ENCODE measurements around the gene LTA4H.

The LTA4H gene

DNA sequence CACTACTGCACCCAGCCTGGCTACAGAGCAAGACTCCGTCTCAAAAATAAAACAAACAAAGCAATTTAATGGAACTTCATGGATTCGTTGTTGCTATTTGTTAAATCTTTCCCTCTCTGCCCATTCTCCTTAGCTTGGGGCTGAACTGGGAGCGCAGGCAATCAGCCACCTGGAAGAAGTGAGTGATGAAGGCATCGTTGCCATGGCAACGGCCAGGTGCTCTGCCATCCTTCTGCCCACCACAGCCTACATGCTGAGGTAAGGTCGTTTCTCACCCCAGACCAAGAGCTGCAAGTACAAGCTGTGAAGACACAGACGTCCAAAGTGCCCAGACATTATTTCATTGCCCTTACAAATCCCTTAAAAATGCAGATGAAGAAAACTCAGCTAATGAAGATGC lies 73.2 kb downstream of the LTA4H start:
- no peak for DNase-seq (ENCODE audit: low read depth)
- TF ChIP-seq, protein P1, sequence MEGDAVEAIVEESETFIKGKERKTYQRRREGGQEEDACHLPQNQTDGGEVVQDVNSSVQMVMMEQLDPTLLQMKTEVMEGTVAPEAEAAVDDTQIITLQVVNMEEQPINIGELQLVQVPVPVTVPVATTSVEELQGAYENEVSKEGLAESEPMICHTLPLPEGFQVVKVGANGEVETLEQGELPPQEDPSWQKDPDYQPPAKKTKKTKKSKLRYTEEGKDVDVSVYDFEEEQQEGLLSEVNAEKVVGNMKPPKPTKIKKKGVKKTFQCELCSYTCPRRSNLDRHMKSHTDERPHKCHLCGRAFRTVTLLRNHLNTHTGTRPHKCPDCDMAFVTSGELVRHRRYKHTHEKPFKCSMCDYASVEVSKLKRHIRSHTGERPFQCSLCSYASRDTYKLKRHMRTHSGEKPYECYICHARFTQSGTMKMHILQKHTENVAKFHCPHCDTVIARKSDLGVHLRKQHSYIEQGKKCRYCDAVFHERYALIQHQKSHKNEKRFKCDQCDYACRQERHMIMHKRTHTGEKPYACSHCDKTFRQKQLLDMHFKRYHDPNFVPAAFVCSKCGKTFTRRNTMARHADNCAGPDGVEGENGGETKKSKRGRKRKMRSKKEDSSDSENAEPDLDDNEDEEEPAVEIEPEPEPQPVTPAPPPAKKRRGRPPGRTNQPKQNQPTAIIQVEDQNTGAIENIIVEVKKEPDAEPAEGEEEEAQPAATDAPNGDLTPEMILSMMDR (IDR thresholded peaks at IDR 0.05; ENCODE audit: control insufficient read depth, insufficient read depth, low read depth, low read length, missing control alignments) = no peak
- no peak overlapping the region for H3K4me3 ChIP-seq (ENCODE audit: control insufficient read depth, low read depth, low read length)

DNA sequence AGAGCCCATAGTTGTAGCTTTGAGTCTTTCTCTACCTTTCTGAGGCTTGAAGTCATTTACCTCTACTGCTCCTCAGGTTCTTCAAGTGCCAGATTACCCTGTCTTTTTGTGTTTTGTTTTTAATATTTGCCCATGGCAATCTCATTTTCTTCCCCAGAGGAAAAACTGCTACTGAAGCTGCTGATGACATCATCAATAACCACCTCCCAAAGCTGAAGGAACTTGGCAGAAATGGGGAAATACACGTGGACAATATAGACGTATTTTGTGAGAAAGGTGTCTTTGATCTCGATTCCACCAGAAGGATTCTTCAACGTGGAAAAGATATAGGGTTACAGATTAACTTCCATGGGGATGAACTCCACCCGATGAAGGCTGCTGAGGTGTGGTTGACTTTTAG lies 75.1 kb downstream of the LTA4H start:
- TF ChIP-seq, protein P1 (IDR thresholded peaks at IDR 0.05; ENCODE audit: control insufficient read depth, insufficient read depth, low read depth, low read length, missing control alignments) = no peak
- no peak for DNase-seq (ENCODE audit: low read depth)
- H3K4me3 ChIP-seq (ENCODE audit: control insufficient read depth, low read depth, low read length) = no peak overlapping the region

DNA sequence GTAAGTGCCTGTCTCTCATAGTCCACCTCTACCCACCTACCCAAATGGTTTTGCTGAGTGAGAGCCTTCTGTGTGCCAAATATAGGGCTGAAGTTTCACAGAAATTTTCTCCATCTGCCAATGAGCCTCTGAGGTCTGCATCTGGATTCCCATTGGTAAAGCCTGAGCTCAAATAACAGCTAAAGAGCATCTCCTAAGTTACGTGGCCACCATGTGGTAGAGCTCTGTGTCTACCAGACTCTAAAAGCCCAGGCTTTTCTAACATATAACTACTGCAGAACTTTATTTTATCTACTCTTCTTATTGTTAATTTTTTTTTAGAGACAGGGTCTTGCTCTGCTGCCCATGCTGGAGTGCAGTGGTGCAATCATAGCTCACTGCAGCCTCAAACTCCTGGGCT lies 76.3 kb downstream of the LTA4H start:
- TF ChIP-seq, protein P1 (IDR thresholded peaks at IDR 0.05; ENCODE audit: control insufficient read depth, insufficient read depth, low read depth, low read length, missing control alignments) = no peak
- no peak for DNase-seq (ENCODE audit: low read depth)
- H3K4me3 ChIP-seq (ENCODE audit: control insufficient read depth, low read depth, low read length) = no peak overlapping the region

DNA sequence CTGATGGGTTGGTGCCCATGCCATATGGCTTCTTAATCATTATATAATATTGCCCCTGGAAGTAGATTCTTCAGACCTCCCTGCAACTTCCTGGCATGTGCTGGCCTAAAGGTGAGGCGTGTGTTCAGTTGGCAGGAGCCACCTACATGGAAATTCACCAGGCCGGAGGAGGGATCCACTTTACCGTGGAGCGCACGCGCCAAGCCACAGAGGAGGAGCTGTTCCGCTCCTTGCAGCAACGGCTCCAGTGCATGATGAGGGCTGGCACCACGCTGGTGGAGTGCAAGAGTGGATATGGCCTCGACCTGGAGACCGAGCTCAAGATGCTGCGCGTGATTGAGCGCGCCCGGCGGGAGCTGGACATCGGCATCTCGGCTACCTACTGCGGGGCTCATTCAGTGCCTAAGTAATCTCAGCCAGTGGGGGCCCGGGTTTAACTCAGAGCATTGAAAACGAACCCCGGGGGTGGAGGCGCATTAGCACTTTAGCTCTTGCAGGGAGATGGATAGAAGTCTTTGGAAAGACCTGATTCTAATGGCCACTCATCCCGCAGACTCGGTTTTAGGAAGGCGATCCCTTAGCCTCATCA lies 78.7 kb downstream of the LTA4H start:
- H3K4me3 ChIP-seq (ENCODE audit: control insufficient read depth, low read depth, low read length) = no peak overlapping the region

DNA sequence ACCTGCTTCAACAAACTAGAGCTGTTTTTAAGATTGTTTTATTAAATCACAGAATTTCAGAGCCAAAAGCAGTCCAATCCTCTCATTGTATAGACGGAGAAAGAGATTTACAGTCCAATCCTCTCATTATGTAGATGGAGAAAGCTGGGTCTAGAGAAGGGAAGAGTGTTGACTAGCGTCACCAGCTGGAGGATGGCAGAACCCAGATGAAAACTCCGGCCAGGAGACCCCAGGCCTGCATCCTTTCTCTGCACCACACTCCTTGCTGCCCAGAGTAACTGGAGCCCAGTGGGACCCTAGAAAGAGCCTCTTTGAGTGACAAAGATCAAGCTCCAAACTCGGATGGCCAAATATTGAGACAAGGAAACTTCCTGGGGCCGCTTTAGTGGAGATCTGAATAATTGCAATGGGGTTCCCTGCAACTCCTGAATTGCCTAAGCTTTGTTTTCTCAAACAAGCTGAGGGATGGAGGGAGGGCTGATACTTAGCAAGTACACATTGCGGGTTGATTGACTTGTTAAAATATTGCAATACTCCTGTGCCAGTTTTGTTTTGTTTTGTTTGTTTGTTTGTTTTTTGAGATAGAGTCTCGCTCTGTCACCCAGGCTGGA lies 79.7 kb downstream of the LTA4H start:
- no peak for DNase-seq (ENCODE audit: low read depth)
- no peak overlapping the region for H3K4me3 ChIP-seq (ENCODE audit: control insufficient read depth, low read depth, low read length)
- TF ChIP-seq, protein P1 (IDR thresholded peaks at IDR 0.05; ENCODE audit: control insufficient read depth, insufficient read depth, low read depth, low read length, missing control alignments) = no peak

More for the DNA sequence above, 78.7 kb downstream of the LTA4H start:
- no peak for DNase-seq (ENCODE audit: low read depth)
- TF ChIP-seq, protein P1 (IDR thresholded peaks at IDR 0.05; ENCODE audit: control insufficient read depth, insufficient read depth, low read depth, low read length, missing control alignments) = no peak

DNA sequence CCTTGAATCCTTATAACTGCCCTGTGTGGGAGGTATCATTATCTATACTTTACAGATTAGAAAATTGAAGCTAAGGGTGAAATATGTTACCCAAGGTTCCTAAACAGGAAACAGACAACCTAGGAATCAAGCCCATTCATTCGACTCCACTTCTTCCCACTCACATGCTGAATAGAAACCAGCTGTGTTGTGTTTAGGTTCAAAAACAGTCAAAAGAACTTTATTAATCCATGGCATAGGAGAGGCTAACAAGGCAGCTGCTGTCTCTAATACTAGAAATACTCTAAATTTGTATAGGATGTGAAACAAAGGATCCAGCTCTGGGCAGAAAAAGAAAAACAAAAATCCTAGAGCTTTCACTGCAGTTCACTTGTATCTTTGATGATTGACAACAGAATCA lies 82.4 kb downstream of the LTA4H start:
- TF ChIP-seq, protein P1 (IDR thresholded peaks at IDR 0.05; ENCODE audit: control insufficient read depth, insufficient read depth, low read depth, low read length, missing control alignments) = no peak
- no peak for DNase-seq (ENCODE audit: low read depth)
- H3K4me3 ChIP-seq (ENCODE audit: control insufficient read depth, low read depth, low read length) = no peak overlapping the region

Measured in AG09309 (cell line).